Mesodermal cell (in vitro differentiated cells): Measurements from ENCODE around the gene TRPV6.

Source experiments
- H3K27ac ChIP-seq: 2 replicates; pipeline ENCODE4 v1.7.0; 2013; ENCODE audit warnings: mild to moderate bottlenecking, low read depth, low read length, moderate library complexity; ENCODE audit not compliant: severe bottlenecking
- H3K36me3 ChIP-seq: 2 replicates; pipeline ENCODE4 v1.7.1; 2013; ENCODE audit warnings: mild to moderate bottlenecking, low read length, moderate library complexity; ENCODE audit not compliant: control insufficient read depth, insufficient read depth
- H3K4me1 ChIP-seq: one replicate; pipeline ENCODE4 v1.7.1; 2013; ENCODE audit warnings: mild to moderate bottlenecking, low read length; ENCODE audit not compliant: insufficient read depth, control insufficient read depth, poor library complexity, severe bottlenecking
- H3K4me3 ChIP-seq: 2 replicates; pipeline ENCODE4 v1.7.0; 2013; ENCODE audit warnings: low read length, control low read depth, mild to moderate bottlenecking; ENCODE audit not compliant: insufficient read depth, poor library complexity, severe bottlenecking; ENCODE audit errors: extremely low read depth
- H3K9me3 ChIP-seq: 2 replicates; pipeline ENCODE4 v1.7.1; 2013; ENCODE audit warnings: mild to moderate bottlenecking, low read length, moderate library complexity; ENCODE audit not compliant: control insufficient read depth
- WGBS, 2 experiments: methylation state at CpG; one replicate each; pipeline ENCODE4 v1.1.5; 2013; ENCODE audit warnings: missing lambda C conversion rate in 2 of 2; ENCODE audit not compliant: insufficient coverage in 2 of 2; 5-methylcytosine and 5-hydroxymethylcytosine counted together

TRPV6 gene

DNA sequence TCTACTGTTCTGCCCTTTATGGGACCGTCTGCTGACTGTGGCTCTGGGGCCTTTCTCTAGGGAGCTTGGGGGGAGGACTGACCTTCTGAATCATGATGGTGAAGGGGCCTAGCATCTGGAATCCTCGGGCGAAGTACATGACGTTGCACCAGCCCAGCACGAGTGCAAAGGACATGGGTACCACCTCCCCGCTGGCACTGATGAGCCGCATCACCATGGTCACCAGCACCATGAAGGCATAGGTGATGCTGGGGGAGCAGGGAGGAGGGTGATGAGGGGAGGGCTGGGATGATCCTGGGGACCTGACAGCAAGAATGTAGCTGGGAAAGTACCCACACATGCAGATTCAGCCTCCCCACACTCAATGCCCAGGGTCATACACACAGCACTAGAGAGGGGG lies 11.1 kb downstream of the TRPV6 start:
- 92 to 97% methylated on average over 6 to 7 of the region's 7 CpGs for WGBS, 2 experiments
- no peaks in the 10 kb centered on the region for H3K4me1 ChIP-seq
- no peak overlapping the region for H3K27ac ChIP-seq
- H3K36me3 ChIP-seq, result no peaks in the 10 kb centered on the region
- no peaks in the 10 kb centered on the region for H3K9me3 ChIP-seq
- H3K4me3 ChIP-seq, result no peak overlapping the region

DNA sequence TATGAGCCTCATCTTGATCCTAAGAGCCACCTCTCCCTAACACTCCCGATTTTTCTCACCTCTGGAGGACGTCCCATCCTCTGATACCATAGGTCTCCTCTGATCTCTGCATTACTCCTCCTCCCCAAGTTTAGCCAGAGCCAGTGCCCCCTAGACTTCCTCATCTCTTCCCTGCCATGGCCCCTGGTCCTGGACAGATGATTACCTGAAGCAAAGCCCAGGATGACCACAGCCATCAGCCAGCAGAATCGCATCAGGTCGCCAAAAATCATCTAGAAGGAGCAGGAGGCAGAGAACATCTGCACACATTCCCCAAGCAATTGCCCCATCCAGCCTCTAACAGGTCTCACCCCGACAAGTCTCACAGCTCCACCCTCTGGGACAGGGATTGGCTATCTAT lies 11.7 kb downstream of the TRPV6 start:
- 88 to 90% methylated on average over 2 to 5 of the region's 5 CpGs for WGBS, 2 experiments
- Histone ChIP-seq H3K36me3 (no peaks in the 10 kb centered on the region), H3K9me3 (no peaks in the 10 kb centered on the region), H3K4me1 (no peaks in the 10 kb centered on the region), H3K27ac (no peak overlapping the region), H3K4me3 (no peak overlapping the region)

DNA sequence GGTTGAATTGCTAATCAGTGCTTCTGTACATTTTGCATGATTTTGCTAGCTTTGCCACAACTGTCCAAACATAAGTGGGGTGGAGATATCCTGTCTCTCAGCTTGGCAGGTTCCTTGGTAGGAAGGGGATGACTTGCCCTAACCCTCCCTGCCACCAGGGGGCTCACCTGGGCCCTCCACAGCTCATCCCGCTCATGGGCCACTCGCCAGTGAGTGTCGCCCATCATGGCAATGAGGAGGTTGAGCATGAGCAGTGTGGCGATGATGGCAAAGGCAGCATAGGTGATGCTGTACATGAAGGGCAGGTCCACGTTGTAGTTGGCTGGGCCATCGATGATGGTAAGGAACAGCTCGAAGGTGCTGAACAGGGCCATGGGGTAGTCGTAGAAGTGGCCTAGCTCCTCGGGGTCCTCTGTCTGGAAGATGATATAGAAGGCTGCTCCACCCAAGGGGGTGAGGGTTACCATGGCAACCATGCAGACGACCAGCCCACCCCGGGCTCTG lies 12.2 kb downstream of the TRPV6 start:
- no peaks in the 10 kb centered on the region for H3K4me1 ChIP-seq
- H3K9me3 ChIP-seq, result no peaks in the 10 kb centered on the region
- H3K4me3 ChIP-seq, result no peak overlapping the region
- H3K27ac ChIP-seq, result no peak overlapping the region
- no peaks in the 10 kb centered on the region for H3K36me3 ChIP-seq
- 80 to 86% methylated on average over 9 to 10 of the region's 11 CpGs for WGBS, 2 experiments

DNA sequence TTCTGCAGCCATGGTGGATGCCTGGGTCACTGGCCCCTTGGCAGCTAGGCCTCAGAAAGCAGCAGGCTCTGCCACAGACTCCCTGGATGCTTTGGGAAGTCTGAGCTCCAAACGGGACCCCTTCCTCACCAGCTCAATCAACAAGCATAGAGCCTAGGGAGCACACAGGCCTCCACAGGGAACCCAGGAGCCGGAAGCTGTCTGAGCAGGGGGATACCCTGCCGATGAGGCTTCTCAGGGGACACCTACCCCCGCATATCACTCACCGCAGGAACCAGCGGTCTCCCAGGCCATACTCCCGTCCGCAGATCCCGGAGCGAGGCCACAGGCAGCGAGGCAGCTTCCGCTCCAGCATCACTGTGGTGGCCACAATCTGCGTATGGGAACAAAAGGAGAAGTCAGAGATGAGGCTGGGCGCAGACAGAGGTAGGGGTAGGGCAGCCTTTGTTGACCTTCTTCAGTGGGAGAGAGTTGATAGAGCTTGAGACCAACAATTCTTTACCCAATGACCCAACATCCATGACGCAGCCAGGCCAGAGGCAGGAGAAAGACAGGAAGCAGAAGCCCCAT lies 13.4 kb downstream of the TRPV6 start:
- Histone ChIP-seq H3K4me1 (no peaks in the 10 kb centered on the region), H3K4me3 (no peak overlapping the region)
- WGBS, 2 experiments, result 95% methylated on average over 12 of the region's 15 CpGs

DNA sequence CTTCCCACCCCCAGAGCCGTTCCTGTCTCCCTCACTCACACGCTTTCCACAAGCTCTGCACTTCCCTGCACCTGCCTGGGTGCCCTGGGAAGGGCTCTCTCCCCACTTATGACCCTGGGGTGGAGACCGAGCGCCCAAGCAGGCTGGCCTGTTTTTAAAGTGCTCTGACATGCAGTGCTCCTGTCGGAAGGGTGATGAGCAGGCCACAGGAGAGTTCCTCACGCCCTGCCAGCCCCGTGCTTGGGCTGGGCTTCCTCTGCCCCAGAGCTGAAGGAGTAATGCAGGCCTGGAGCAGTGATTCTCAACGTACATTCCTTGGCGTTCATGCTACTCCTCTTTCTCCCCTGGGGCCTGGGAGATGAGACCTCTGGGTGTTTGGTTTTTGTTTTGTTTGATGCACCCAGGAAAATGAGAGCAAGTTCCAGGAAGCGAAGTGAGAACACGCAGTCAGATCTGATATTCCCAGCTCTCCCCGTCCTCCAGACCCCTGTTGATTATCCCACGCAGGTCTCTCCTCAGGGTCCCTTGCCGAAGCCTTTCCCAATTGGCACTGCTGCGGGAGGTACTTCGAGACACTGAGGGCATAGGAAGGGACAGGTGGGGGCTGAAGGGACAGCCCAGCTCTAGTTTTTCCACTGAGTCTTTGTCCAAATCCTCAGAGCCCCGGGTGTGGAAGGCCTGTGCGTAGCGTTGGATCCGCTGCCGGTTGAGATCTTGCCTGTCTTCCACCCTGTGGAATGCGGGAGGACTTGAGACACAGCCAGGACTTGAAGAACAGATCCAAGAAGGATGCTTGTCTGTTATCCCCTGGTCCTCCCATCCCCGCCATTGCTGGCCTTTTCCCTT lies 14.1 kb downstream of the TRPV6 start:
- 90 to 95% methylated on average over 19 to 21 of the region's 23 CpGs for WGBS, 2 experiments

More for the DNA sequence above, 13.4 kb downstream of the TRPV6 start:
- Histone ChIP-seq H3K9me3 (no peaks in the 10 kb centered on the region), H3K27ac (no peak overlapping the region), H3K36me3 (no peaks in the 10 kb centered on the region)

DNA sequence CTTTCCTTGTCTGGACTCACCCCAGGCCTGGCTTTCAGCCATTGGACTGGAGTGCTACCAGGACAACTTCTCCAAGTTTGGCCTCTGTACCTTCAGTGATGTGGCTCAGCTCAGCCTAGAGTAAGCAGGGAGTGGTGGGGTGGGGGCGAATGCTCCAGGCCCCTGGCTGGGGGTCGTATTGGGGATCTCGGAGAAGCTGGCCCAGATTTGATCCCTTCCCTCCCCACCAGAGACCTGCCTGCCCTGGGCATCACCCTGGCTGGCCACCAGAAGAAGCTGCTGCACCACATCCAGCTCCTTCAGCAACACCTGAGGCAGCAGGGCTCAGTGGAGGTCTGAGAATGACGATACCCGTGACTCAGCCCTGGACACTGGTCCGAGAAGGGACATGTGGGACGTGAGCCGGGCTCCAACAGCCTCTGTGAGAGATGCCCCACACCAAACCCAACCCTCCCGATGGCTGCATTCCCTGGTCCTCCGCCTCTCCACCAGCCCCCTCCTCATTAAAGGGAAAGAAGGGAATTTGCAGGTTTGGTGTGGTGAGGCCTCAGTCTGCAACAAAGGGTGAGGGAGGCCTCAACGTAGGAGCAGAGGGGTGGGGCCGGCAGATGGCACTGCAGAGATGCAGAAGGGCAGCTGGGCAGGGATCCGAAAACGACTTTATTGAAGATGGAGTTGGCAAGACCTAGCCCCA lies 14.8 kb downstream of the TRPV6 start:
- Histone ChIP-seq H3K36me3 (no peaks in the 10 kb centered on the region), H3K27ac (no peak overlapping the region), H3K4me3 (no peak overlapping the region), H3K9me3 (no peaks in the 10 kb centered on the region), H3K4me1 (no peaks in the 10 kb centered on the region)
- WGBS, 2 experiments, result 95 to 100% methylated on average over 6 of the region's 14 CpGs

More for the DNA sequence above, 14.1 kb downstream of the TRPV6 start:
- no peaks in the 10 kb centered on the region for H3K4me1 ChIP-seq
- H3K27ac ChIP-seq, result no peak overlapping the region
- H3K4me3 ChIP-seq, result no peak overlapping the region
- H3K9me3 ChIP-seq, result no peaks in the 10 kb centered on the region
- H3K36me3 ChIP-seq, result no peaks in the 10 kb centered on the region

DNA sequence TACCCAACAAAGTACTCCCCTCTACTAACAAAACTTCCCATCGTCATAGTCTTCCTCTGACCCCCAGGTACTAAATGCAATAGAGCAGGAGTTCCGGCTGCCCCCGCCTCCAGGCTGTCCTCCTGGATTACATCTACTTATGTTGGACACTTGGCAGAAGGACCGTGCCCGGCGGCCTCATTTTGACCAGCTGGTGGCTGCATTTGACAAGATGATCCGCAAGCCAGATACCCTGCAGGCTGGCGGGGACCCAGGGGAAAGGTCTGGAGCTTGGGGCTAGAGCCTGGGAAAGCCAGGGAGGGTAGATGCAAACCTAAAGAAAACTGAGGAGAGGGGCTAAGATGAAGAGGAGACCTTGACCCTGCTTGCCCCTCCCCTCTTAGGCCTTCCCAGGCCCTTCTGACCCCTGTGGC lies 15.4 kb downstream of the TRPV6 start:
- Histone ChIP-seq H3K4me3 (no peak overlapping the region), H3K4me1 (no peaks in the 10 kb centered on the region), H3K9me3 (no peaks in the 10 kb centered on the region), H3K36me3 (no peaks in the 10 kb centered on the region), H3K27ac (no peak overlapping the region)
- 76 to 80% methylated on average over 8 of the region's 8 CpGs for WGBS, 2 experiments

DNA sequence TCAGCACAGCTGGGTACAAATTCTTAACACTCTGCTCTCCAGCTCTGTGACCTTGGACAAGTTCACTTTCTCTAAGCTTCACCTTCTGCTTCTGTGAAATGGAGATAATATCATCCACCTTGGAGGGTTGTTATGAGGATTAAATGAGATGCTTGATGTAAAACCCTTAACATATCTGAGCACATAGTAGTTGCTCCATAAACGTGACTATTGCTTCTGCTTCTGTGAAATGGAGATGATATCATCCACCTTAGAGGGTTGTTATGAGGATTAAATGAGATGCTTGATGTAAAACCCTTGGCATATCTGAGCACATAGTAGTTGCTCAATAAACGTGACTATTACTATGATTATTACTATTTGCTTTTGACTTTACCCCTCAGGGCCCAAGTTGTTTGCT lies 16.1 kb downstream of the TRPV6 start:
- H3K4me1 ChIP-seq, result no peaks in the 10 kb centered on the region
- H3K9me3 ChIP-seq, result no peaks in the 10 kb centered on the region
- no peaks in the 10 kb centered on the region for H3K36me3 ChIP-seq
- H3K4me3 ChIP-seq, result no peak overlapping the region
- WGBS, 2 experiments, result 90 to 100% methylated on average over 1 of the region's 2 CpGs
- H3K27ac ChIP-seq, result no peak overlapping the region

DNA sequence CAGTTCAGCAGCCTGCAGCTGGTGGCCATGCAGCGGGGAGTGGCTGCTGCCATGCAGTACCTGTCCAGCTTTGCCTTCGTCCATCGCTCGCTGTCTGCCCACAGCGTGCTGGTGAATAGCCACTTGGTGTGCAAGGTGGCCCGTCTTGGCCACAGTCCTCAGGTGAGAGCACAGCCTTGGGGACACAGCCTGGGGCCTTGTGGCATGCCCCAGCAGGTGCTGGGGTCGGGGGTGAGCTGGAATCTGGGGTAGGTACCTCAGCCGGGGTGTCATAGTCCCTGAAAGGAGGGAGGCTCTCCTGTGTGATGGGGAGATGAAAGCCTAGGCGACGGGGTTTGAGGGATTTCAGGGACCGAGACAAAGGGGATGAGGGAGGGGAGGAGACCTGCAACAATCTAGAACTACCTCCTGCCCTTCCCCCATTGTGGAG lies 16.5 kb downstream of the TRPV6 start:
- Histone ChIP-seq H3K27ac (no peak overlapping the region), H3K4me3 (no peak overlapping the region)
- 91 to 92% methylated on average over 9 to 10 of the region's 11 CpGs for WGBS, 2 experiments

DNA sequence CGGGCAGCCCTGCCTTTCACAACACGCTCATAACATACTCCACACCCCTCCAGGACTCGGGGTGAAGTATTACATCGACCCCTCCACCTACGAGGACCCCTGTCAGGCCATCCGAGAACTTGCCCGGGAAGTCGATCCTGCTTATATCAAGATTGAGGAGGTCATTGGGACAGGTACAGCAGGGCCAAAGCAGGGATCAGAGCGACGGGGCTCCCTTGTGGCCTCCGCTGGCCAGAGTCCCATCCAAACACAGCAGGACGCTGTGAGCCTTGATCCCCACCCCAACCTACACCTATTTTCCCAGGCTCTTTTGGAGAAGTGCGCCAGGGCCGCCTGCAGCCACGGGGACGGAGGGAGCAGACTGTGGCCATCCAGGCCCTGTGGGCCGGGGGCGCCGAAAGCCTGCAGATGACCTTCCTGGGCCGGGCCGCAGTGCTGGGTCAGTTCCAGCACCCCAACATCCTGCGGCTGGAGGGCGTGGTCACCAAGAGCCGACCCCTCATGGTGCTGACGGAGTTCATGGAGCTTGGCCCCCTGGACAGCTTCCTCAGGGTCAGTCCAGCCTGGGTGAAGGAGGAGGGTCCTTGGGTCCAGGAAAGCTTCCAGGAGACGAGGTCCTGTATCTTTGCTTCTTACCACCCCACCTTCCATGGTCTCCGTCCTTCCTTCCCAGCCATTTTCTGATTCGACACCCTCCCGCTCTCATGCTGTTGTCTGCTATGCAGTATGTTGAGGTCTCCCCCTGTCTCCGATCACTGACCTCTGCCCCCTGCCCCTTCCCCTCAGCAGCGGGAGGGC lies 17.2 kb downstream of the TRPV6 start:
- Histone ChIP-seq H3K36me3 (no peaks in the 10 kb centered on the region), H3K4me1 (no peaks in the 10 kb centered on the region), H3K4me3 (no peak overlapping the region), H3K9me3 (no peaks in the 10 kb centered on the region), H3K27ac (no peak overlapping the region)
- WGBS, 2 experiments, result 92 to 95% methylated on average over 21 to 24 of the region's 31 CpGs

More for the DNA sequence above, 16.5 kb downstream of the TRPV6 start:
- H3K36me3 ChIP-seq, result no peaks in the 10 kb centered on the region
- H3K4me1 ChIP-seq, result no peaks in the 10 kb centered on the region
- no peaks in the 10 kb centered on the region for H3K9me3 ChIP-seq
